ENCODE results near the gene HNRNPC.
"Not testable (repeated sequence)": the region's sequence is repeated elsewhere in the genome, so short reads cannot be mapped to it uniquely, and the experiment has no call there.

The HNRNPC gene

DNA sequence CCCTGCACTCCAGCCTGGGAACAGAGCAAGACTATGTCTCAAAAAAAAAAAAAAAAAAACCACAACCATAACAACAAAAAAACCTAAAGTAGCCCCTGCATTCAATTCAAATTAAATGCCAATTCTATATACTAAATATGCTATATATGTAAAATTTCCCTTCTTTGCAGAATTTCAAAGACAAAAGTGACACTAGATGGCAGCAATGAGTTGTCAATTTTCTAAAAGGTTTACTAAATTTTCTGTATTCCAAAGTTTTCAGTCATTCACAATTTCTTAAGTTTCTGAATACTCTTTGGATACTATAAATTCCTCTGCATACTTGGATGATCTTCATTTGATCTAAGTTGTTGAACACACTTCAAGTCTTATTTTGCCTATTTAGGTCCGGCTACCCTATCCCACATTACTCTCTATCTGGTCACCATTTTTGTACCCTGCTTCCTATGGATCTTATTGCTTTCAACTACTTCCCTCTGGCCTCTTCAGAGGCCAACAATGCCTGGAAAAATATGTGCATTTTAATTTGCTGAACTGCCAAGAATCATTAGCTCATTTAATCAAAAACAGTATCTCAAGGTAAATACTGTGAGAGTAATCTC lies 27.9 kb downstream of the HNRNPC start:
- peak in 1 of 2 experiments; percentile 27 for DNase-seq

- no peak for DNase-seq
These were observed 28.8 kb downstream of the HNRNPC start for GRCh38 chr14:21240417-21240816.

DNA sequence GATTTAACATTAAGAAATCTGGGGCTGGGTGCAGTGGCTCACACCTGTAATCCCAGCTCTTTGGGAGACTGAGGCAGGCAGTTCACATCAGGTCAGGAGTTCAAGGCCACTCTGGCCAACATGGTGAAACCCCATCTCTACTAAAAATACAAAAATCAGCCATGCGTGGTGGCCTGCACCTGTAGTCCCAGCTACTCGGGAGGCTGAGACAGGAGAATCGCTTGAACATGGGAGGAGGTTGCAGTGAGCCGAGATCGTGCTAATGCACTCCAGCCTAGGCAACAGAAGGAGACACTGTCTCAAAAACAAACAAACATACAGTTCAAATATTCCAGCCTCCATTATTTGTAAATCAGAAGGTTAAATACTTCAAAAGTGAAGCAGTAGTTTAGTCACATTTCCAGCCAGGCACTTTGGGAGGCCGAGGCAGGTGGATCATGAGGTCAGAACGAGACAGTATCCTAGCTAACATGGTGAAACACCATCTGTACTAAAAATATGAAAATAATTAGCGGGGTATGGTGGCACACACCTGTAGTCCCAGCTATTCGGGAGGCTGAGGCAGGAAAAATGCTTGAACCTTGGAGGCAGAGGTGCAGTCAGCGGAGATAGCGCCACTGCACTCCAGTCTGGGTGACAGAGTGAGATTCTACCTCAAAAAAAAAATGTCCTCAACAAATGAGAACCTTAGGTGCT lies 30.3 kb downstream of the HNRNPC start:
- no peak for DNase-seq

DNA sequence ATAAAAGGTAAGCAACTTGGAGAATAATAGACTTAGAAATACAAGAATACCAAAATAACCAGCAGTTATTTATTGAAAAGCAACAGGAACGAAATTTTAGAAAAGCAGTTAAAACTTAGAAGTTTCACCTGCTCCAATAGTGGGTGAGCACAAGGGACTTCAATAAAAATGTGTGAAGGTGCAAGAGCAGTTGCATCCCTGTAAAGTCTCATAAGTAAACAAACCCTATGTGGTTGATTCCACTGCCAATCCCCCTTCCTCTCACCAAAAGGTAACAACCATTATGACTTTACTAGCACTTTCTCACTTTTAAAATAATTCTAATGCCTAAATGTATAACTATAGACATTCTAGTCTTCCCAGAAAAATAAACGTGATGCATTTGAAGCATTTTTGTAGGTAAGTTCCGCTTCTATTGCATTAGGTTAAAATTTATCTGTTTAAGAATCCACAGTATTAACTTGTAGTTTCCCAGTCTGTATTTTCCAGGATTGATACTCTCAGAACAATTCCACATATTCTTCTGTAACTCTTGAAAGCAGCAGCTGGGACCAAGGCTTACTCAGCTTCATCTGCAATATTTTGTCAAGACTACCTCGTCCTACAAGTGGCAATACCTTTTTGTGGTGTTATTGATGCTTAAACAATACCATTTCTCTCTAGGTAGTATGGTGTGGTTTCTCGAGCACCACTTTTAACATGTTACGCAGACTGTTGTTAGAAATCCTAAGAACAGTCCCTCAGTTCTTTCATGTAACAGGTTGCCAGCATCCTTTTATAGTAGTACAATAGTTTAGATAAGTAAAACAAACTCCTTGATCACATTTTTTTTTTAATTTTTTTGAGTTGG lies 32.1 kb downstream of the HNRNPC start:
- DNase-seq, result no peak

DNA sequence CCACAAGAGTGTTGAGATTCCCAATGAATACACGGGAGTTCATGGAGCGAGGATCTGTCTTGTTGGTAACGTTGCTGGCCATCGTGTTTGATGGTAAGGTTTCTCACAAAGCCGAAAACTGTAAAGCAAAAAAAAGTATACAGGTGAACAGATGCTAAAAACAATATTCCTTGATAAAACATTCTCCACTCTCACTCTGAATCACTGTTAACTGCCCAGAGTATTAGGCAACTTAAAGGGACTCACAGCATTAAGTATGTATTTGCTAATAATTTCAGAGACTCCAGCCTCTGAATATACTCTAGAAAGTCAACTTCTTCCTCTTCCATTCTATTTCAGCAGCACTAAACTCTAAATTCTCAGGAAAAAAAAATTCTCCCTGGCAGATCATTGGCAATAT lies 35.1 kb downstream of the HNRNPC start:
- DNase-seq, result no peak

DNA sequence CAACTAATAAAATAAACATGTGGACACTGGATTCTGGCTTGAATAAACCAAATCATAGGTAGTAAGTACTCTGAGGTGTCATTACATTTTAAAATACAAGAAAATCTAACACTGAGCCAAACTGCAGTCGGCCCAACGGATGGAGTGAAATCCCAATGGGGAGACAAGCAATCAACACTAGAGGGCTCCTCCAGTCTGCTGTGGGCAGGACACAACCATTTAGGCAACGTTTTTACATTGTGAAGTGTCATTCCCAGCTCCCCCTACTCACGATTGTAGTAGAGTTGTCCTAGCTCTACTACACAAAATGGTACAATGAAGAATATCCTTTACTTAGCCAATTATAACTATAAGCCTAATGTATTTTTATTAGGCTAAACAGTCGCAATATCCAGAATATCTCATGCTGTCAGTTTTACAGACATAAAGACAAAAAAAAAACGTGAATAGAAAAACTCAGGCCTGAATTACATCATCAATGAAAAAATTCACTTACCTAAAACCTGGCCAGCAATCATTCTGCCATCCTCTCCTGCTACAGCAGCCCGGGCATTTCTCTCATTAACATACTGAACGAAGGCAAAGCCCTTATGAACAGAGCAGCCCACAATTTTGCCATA lies 35.7 kb downstream of the HNRNPC start:
- DNase-seq, result no peak

DNA sequence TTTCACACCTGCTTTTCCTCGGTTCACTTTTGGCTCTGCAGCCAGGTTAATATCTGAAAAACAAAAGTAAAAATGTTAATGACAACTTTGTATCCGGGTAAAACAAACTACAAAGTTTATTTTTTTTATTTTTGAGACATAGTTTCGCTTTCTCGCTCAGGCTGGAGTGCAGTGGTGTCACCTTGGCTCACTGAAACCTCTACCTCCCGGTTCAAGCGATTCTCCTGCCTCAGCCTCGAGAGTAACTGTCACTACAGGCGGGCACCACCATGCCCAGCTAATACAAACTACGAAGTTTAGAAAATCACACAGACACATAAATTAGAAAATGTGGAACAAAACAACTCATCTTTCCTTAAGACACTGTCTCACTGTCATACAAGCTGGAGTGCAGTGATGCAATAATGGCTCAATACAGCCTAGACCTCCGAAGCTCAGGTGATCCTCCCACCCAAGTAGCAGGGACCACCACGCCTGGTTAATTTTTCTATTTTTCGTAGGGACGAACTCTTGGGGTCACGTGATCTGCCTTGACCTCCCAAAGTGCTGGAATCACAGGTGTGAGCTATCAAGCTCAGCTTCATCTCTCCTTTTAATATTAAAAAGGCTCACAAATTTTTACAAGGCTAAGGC lies 38.1 kb downstream of the HNRNPC start:
- DNase-seq, result no peak

DNA sequence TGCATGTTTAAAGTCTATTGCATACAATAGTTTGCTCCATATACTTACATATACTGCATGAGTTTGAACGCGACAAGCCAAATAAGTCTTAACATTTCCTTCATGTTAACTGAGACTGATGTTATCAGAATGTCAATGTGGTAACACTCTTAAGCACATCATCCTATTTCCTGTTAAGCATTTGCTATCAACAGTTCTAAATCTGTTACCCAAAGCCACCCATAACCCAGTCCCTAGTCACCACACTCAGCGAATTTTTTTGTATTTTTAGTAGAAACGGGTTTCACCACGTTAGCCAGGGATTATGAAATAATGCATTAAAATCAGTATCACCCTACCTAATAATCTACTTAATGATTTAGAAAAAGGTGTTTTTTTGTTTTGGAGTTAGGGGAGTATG lies 39.4 kb downstream of the HNRNPC start:
- DNase-seq, result no peak

- DNase-seq, result no peak
These were observed 41.3 kb downstream of the HNRNPC start for GRCh38 chr14:21227981-21228380.

- DNase-seq, result no peak
These were observed 42.1 kb downstream of the HNRNPC start for GRCh38 chr14:21227150-21227549.

DNA sequence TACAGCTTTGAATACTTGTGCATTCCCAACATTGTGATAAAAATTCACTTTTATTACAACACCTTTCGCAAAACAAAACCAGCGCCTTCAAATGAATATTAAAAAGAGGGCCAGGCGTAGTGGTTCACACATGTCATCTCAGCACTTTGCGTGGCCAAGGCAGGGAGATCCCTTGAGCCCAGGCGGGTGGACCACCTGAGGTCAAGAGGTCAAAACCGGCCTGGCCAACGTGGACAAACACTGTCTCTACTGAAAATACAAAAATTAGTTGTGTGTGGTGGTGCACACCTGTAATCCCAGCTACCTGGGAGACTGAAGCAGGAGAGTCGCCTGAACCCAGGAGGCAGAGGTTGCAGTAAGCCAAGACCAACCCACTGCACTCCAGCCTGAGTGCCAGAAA lies 42.8 kb downstream of the HNRNPC start:
- no peak for DNase-seq

GRCh38 chr14:21225164-21225563 lies 44.1 kb downstream of the HNRNPC start:
- DNase-seq, result not testable (repeated sequence)

- DNase-seq, result no peak
These were observed 48.3 kb downstream of the HNRNPC start for GRCh38 chr14:21220874-21221477.

- no peak for DNase-seq
These were observed 49.6 kb downstream of the HNRNPC start for GRCh38 chr14:21219561-21220111.

- no peak for DNase-seq
These were observed 50.1 kb downstream of the HNRNPC start for GRCh38 chr14:21219120-21219519.

DNA sequence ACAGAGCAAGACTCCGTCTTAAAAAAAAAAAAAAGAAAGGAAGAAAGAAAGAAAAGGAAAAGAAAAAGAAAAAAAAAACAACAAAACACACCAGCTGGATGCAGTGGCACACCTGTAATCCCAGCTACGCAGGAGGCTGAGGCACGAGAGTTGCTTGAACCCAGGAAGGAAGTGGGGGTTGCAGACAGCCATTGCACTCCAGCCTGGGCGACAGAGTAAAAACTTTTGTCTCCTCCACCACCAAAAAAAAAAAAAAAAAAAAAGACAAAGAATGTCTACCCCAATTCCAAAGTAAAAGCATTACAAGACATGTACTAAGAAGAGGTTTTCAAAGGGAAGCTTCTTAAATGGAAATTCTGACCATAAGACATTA lies 53.4 kb downstream of the HNRNPC start:
- no peak for DNase-seq

GRCh38 chr14:21215130-21215878 lies 53.9 kb downstream of the HNRNPC start:
- no peak for DNase-seq

GRCh38 chr14:21213652-21214051 lies 55.6 kb downstream of the HNRNPC start:
- no peak for DNase-seq

DNA sequence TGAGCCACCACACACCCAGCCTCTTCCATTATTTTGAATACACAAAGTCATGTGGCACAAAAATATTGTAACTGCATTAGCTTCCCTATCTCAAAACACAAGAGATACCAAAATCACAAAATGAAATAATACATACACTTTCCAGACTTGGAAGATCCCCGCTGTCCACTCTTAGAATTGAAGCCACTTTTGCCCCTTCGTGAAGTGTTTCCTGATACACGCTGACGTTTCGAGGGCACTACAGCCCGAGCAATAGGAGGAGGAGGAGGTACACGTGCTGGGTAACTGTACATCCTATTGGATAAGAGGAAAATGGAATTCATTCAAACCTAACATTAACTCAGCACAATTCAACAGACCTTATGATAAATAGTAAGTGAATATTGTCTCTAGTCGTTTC lies 56.4 kb downstream of the HNRNPC start:
- not testable (repeated sequence) for DNase-seq

GRCh38 chr14:21211509-21211908 lies 57.7 kb downstream of the HNRNPC start:
- no peak for DNase-seq

GRCh38 chr14:21210023-21210422 lies 59.2 kb downstream of the HNRNPC start:
- no peak for DNase-seq

GRCh38 chr14:21209185-21209584 lies 60.1 kb downstream of the HNRNPC start:
- no peak for DNase-seq

All from SW 1271 (cell line).